Stomach (tissue), 9 donors: ENCODE measurements around the gene ELF2. TPM values are rescaled to one million over a fixed set of nuclear protein-coding genes. Genes with fewer than 3 reads are reported as not detected.

Source experiments
- DNase-seq, 2 donors: peaks; one replicate each; pipeline versions ENCODE4 v3.0.0 to v3.0.0-alpha.2; 2013 to 2019
- H3K27ac ChIP-seq, 5 donors: fragments of 200-600 bp in 4 of 5; sonication (generic) in 4 of 5; one replicate each; pipeline ENCODE4 v1.5.1; 2013 to 2019; ENCODE audit warnings: mild to moderate bottlenecking in 1 of 5, moderate library complexity in 1 of 5
- H3K27me3 ChIP-seq, 3 donors: fragments of 200-600 bp; sonication (generic); one replicate each; pipeline ENCODE4 v1.5.1; 2017 to 2019; ENCODE audit warnings: mixed run types in 1 of 3
- H3K36me3 ChIP-seq, 4 donors: fragments of 200-600 bp; sonication (generic); 1 replicate in 3 of 4; 2 replicates in 1 of 4; pipeline ENCODE4 v1.5.1; 2016 to 2019
- H3K4me1 ChIP-seq, 4 donors: fragments of 200-600 bp; sonication (generic); one replicate each; pipeline ENCODE4 v1.5.1; 2016 to 2019
- H3K4me3 ChIP-seq, 4 donors: fragments of 200-600 bp; sonication (generic) in 3 of 4; one replicate each; pipeline ENCODE4 v1.5.1; 2016 to 2019; ENCODE audit warnings: mild to moderate bottlenecking in 1 of 4
- H3K9me3 ChIP-seq, 4 donors: fragments of 200-600 bp; sonication (generic); one replicate each; pipeline ENCODE4 v1.5.1; 2016 to 2019
- EP300 ChIP-seq: sonication (generic); formaldehyde crosslinking; IDR thresholded peaks from one replicate; pipeline ENCODE4 v1.6.1; 2017; ENCODE audit warnings: antibody characterized with exemption
- POLR2A ChIP-seq, 4 donors: fragments of 450-650 bp; IDR thresholded peaks; one replicate each; pipeline ENCODE4 v1.6.1; 2016; ENCODE audit warnings: antibody characterized with exemption in 4 of 4, control low read depth in 2 of 4, mild to moderate bottlenecking in 1 of 4, moderate library complexity in 1 of 4
- POLR2AphosphoS5 ChIP-seq, 3 donors: sonication (generic); formaldehyde crosslinking; IDR thresholded peaks; one replicate each; pipeline ENCODE4 v1.6.1; 2016; ENCODE audit warnings: antibody characterized with exemption in 3 of 3
- WGBS, 5 donors: extraction: QIAGEN DNeasy Blood & Tissue Kit in 3 of 5; methylation state at CpG; one replicate each; pipeline versions ENCODE4 v1.1.5 to v1.1.7; 2013 to 2018; 5-methylcytosine and 5-hydroxymethylcytosine counted together
- intact Hi-C: fragments of 100-400 bp; cut with DNase I; formaldehyde crosslinking; loops from one replicate; pipeline ENCODE4 v1.15.1; 2023; ENCODE audit warnings: low total_unique reads
- polyA plus RNA-seq, 3 donors: library from polyadenylated mRNA; stranded (reverse); fragments of 200-250 nt; gene quantifications; one replicate each; pipeline ENCODE4 v1.2.3, GENCODE V29; 2013
- total RNA-seq, 5 donors: library from RNA; depleted of rRNA; stranded (reverse); fragments of >200 nt; gene quantifications; one replicate each; pipeline versions ENCODE4 v1.1.0 to v1.2.3, GENCODE V29; 2014 to 2016
- TF ChIP-seq, protein P1 (sequence below), 7 experiments: fragments of 450-650 bp in 4 of 7; fragments of 200-600 bp in 3 of 7; sonication (generic) in 3 of 7; IDR thresholded peaks; one replicate each; pipeline ENCODE4 v1.5.1; 2016 to 2019; ENCODE audit warnings: antibody characterized with exemption in 7 of 7, control low read depth in 2 of 7, mild to moderate bottlenecking in 1 of 7
- donor health status: healthy with polysubstance abuse.
- donor health status: Bipolar disorder and iron deficiency.
- donor health status: healthy.

The ELF2 gene
- total and polyA plus RNA-seq, 8 donors, result 10.6 to 115 (median 36.5) TPM

DNA sequence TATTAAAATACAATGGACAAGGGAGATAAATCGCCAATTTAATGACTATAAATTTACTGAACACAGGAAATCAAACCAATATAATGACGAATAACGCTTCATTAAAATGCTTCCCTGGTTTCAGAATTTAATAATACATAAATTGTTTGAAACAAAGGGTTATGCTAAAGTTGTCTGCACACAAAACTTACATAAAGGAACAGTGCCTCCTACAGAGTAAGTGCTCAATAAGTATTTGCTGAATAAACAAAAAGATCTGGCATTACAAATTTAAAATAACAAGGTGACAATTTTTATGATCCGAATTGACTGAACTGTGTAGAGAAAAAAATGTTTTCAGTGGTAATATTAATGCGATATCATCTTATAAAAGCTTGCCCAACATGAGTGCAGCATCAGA, 91.9 kb downstream of the ELF2 start:
- Histone ChIP-seq H3K27me3 (no peaks in the 10 kb centered on the region), H3K4me3 (peak overlapping the region; percentile 72 to 87 (median 86)), H3K27ac (peak overlapping the region in 4 of 5 donors; percentile 95 to 97 (median 96)), H3K36me3 (no peaks in the 10 kb centered on the region), H3K4me1 (peaks cover 16 to 36% (median 30%) of the 10 kb centered on the region in 4 donors), H3K9me3 (no peaks in the 10 kb centered on the region)
- DNase-seq, result peak in 1 of 2 donors; percentile 35
- intact Hi-C loops, result loop anchor here (10.0 kb wide), 1 partner anchor 50 kb away; no protein-coding TSS in a partner anchor
- TF ChIP-seq, protein P1, sequence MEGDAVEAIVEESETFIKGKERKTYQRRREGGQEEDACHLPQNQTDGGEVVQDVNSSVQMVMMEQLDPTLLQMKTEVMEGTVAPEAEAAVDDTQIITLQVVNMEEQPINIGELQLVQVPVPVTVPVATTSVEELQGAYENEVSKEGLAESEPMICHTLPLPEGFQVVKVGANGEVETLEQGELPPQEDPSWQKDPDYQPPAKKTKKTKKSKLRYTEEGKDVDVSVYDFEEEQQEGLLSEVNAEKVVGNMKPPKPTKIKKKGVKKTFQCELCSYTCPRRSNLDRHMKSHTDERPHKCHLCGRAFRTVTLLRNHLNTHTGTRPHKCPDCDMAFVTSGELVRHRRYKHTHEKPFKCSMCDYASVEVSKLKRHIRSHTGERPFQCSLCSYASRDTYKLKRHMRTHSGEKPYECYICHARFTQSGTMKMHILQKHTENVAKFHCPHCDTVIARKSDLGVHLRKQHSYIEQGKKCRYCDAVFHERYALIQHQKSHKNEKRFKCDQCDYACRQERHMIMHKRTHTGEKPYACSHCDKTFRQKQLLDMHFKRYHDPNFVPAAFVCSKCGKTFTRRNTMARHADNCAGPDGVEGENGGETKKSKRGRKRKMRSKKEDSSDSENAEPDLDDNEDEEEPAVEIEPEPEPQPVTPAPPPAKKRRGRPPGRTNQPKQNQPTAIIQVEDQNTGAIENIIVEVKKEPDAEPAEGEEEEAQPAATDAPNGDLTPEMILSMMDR (IDR thresholded peaks at IDR 0.05), result no peak
- TF ChIP-seq POLR2A (IDR thresholded peaks at IDR 0.05) (no peak), POLR2AphosphoS5 (IDR thresholded peaks at IDR 0.05) (no peak), EP300 (no peak)
- 31 to 40% (median 33%) methylated on average over 5 of the region's 5 CpGs for WGBS, 5 donors

DNA sequence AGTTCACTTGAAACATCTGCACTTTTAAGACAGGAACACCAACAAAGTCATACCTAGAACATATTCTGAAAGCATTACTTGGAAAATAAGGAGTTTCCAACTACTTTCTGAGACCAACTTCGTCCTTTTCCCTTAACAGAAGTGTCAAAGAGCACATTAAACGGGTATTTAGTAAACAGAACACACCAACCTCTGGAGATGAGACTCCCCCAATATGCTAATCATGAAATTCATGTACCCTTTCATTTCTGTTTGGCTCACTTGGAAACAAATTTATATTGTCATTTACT, 92.3 kb downstream of the ELF2 start:
- TF ChIP-seq POLR2A (IDR thresholded peaks at IDR 0.05) (no peak), EP300 (no peak), POLR2AphosphoS5 (IDR thresholded peaks at IDR 0.05) (no peak)
- TF ChIP-seq, protein P1 (IDR thresholded peaks at IDR 0.05), result no peak
- Histone ChIP-seq H3K36me3 (no peaks in the 10 kb centered on the region), H3K9me3 (no peaks in the 10 kb centered on the region), H3K27me3 (no peaks in the 10 kb centered on the region), H3K27ac (peak overlapping the region; percentile 95 to 99 (median 97)), H3K4me1 (peaks cover 16 to 39% (median 32%) of the 10 kb centered on the region in 4 donors), H3K4me3 (peak overlapping the region; percentile 72 to 87 (median 86))
- intact Hi-C loops, result loop anchor here (10.0 kb wide), 1 partner anchor 50 kb away; no protein-coding TSS in a partner anchor
- 0 to 4% (median 2%) methylated on average over 2 of the region's 2 CpGs for WGBS, 5 donors
- DNase-seq, result no peak

DNA sequence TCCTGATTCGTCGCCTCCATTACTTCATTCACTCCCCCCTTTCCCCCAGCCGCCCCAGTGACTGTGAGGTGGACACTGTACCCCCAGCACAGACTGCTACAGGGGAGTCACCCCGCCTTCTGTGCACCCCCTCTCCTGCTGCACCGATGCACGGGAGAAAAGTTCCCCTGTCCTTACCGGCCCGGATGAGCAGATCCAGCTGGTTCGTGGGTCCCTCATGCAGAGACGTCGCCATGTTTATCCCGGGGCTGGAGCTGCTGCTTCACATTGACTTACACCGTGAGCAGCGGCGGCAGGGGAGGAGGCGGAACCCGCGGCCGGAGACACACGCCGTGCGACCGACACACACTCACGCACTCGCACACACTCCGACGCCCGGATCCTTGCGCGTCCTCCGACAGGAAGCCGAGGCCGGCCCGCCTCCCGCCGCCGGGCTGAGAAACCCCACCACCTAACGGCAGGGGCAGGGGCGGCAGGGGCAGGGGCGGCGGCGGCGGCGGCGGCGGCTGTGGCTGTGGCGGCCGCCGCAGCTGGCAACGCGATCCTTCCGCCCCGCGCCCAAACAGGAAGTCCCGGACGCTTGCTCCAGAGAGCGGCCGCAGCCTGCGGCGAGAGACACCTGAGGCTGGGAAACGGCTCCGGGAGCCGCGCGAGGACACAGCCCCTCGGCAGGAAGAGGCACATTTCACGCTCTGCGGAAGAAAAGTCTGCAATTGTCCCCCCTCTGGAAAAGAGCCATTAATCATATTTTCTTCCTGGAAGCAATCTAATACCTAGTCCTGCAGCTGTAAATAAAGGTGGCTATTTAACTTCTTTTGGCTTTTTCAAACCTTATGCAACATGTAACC, 92.8 kb downstream of the ELF2 start:
- Histone ChIP-seq H3K4me1 (peaks cover 16 to 45% (median 35%) of the 10 kb centered on the region in 4 donors), H3K4me3 (peak overlapping the region; percentile 72 to 87 (median 86)), H3K27me3 (no peaks in the 10 kb centered on the region), H3K36me3 (no peaks in the 10 kb centered on the region), H3K9me3 (no peaks in the 10 kb centered on the region), H3K27ac (peak overlapping the region; percentile 95 to 99 (median 97))
- peak; percentile 90 to 97 for DNase-seq
- TF ChIP-seq POLR2A (IDR thresholded peaks at IDR 0.05), result peak in 2 of 4 donors; percentile 26 to 34
- peak; percentile 40 to 86 (median 83) for TF ChIP-seq POLR2AphosphoS5 (IDR thresholded peaks at IDR 0.05)
- TF ChIP-seq, protein P1 (IDR thresholded peaks at IDR 0.05), result peak in 2 of 7 experiments; percentile 15 to 37
- no peak for TF ChIP-seq EP300
- 0 to 2% (median 1%) methylated on average over 42 to 68 of the region's 68 CpGs for WGBS, 5 donors
- intact Hi-C loops, result loop anchor here (10.0 kb wide), 1 partner anchor 49 kb away; no protein-coding TSS in a partner anchor

DNA sequence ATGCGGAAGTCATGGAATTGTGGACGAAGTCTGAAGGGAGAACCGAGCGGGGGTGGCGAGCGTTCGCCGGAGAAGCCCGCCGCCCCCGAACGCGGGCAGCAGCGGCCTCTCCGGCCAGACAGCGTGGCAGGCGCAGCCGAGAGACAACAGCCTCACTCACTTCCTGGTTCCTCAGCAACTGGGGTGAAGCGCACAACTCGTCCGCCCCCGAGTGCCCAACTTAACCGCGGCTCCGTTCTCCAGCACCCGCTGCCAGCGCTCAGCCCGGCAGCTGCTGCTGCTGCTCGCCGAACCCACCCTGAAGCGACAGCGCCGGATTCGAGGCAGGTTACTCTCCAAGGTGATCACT, 93.4 kb downstream of the ELF2 start:
- TF ChIP-seq POLR2A (IDR thresholded peaks at IDR 0.05) (no peak), EP300 (no peak), POLR2AphosphoS5 (IDR thresholded peaks at IDR 0.05) (no peak)
- TF ChIP-seq, protein P1 (IDR thresholded peaks at IDR 0.05), result no peak

More for the DNA sequence above, 93.4 kb downstream of the ELF2 start:
- WGBS, 5 donors, result 0 to 1% (median 0%) methylated on average over 26 to 34 of the region's 34 CpGs
- H3K4me3 ChIP-seq, result peak overlapping the region; percentile 72 to 87 (median 86)
- peak overlapping the region; percentile 95 to 99 (median 97) for H3K27ac ChIP-seq
- DNase-seq, result peak; percentile 59 to 86
- H3K9me3 ChIP-seq, result no peaks in the 10 kb centered on the region
- H3K36me3 ChIP-seq, result no peaks in the 10 kb centered on the region
- intact Hi-C loops, result loop anchor here (10.0 kb wide), 1 partner anchor 49 kb away; no protein-coding TSS in a partner anchor
- H3K4me1 ChIP-seq, result peaks cover 16 to 51% (median 38%) of the 10 kb centered on the region in 4 donors
- H3K27me3 ChIP-seq, result no peaks in the 10 kb centered on the region
